Measurements from ENCODE around the gene TRAK2. TPM values are rescaled to one million over a fixed set of nuclear protein-coding genes. Genes with fewer than 3 reads are reported as not detected.
A peak's percentile ranks its signal among the peaks of the same experiment; 100 is the strongest.
"Not testable (repeated sequence)": the region's sequence is repeated elsewhere in the genome, so short reads cannot be mapped to it uniquely, and the experiment has no call there.

Gene TRAK2
- polyA plus RNA-seq, 1 of the 3 experiments (the other 2 are of a cell fraction): 10.4 TPM

- no peak for TF ChIP-seq FOXM1 (IDR thresholded peaks at IDR 0.05; ENCODE audit: low read depth)
- no peak for TF ChIP-seq PBX3 (IDR thresholded peaks at IDR 0.05)
- no peak for TF ChIP-seq CTCF (IDR thresholded peaks at IDR 0.05)
- TF ChIP-seq USF2 (IDR thresholded peaks at IDR 0.05; ENCODE audit: borderline replicate concordance, low read depth, low read length): no peak
- no peak for TF ChIP-seq POLR2AphosphoS5 (IDR thresholded peaks at IDR 0.05; ENCODE audit: low read depth, low read length)
- TF ChIP-seq MAX (IDR thresholded peaks at IDR 0.05; ENCODE audit: low read depth): no peak
- TF ChIP-seq NRF1 (IDR thresholded peaks at IDR 0.05; ENCODE audit: low read depth, low read length): no peak
- no peak for TF ChIP-seq TEAD4 (IDR thresholded peaks at IDR 0.05; ENCODE audit: borderline replicate concordance, insufficient read depth)
- no peak for TF ChIP-seq NFIC (IDR thresholded peaks at IDR 0.05; ENCODE audit: borderline replicate concordance)
- peak; percentile 50 for TF ChIP-seq CHD2 (IDR thresholded peaks at IDR 0.05; ENCODE audit: low read length, partially characterized antibody)
- TF ChIP-seq ELF1 (IDR thresholded peaks at IDR 0.05): no peak
- no peak for TF ChIP-seq SIN3A (IDR thresholded peaks at IDR 0.05; ENCODE audit: borderline replicate concordance, low read depth, low read length)
- no peak for TF ChIP-seq TAF1 (IDR thresholded peaks at IDR 0.05; ENCODE audit: borderline replicate concordance, low read depth, low read length)
- no peak for TF ChIP-seq MEF2A (IDR thresholded peaks at IDR 0.05; ENCODE audit: borderline replicate concordance, low read depth)
- no peak for TF ChIP-seq REST (IDR thresholded peaks at IDR 0.05; ENCODE audit: low read depth, low read length)
- peak; percentile 68 for TF ChIP-seq GATA2 (CRISPR knock-in tag; IDR thresholded peaks at IDR 0.05)
These were observed 11.1 kb downstream of the TRAK2 start (continued) for GRCh38 chr2:201440182-201440581.

GRCh38 chr2:201439336-201439922, 11.8 kb downstream of the TRAK2 start:
- DNase-seq; H3K4me2 ChIP-seq; H3F3A ChIP-seq (replicated peaks; ENCODE audit: insufficient read depth); H3K9me3 ChIP-seq; POLR2A ChIA-PET; H3K27ac ChIP-seq (ENCODE audit: low read depth in 2 of 2, low read length in 1 of 2); H3K4me3 ChIP-seq (ENCODE audit: low read depth in 2 of 2, low read length in 1 of 2); H3K27me3 ChIP-seq (ENCODE audit: insufficient read depth); H3K36me3 ChIP-seq (replicated peaks in 1 of 2; ENCODE audit: control insufficient read depth in 1 of 2, insufficient read depth in 2 of 2, low read length in 1 of 2); H3K4me1 ChIP-seq (ENCODE audit: control insufficient read depth in 1 of 2, insufficient read depth in 2 of 2, low read depth in 1 of 2, low read length in 1 of 2); H3K9ac ChIP-seq; H2AFZ ChIP-seq (ENCODE audit: low read depth); H4K20me1 ChIP-seq (ENCODE audit: insufficient read depth); H3K9me2 ChIP-seq: not testable (repeated sequence)
- peaks cover 84% of the 10 kb centered on the region for H3K79me2 ChIP-seq (ENCODE audit: insufficient read depth)
- 90% methylated on average over 1 of the region's 3 CpGs for WGBS (ENCODE audit: low lambda C conversion rate)
- CTCF ChIA-PET: interaction anchor here (3.7 kb wide), 1 partner anchor 12 kb away, joined by 16 read pairs; the partner anchor contains the start of genes STRADB and TRAK2
